Activated CD8-positive, alpha-beta memory T cell treated with anti-CD3 and anti-CD28 coated beads for 1 hour (primary cell): Measurements from ENCODE around the gene TLE5.
"Not testable (repeated sequence)": the region's sequence is repeated elsewhere in the genome, so short reads cannot be mapped to it uniquely, and the experiment has no call there.

Experiments used
- DNase-seq, 2 donors: peaks; one replicate each; pipeline ENCODE4 v3.0.0-alpha.2; 2020; ENCODE audit warnings: low read depth in 1 of 2; ENCODE audit errors: extremely low read depth in 1 of 2

The TLE5 gene

DNA sequence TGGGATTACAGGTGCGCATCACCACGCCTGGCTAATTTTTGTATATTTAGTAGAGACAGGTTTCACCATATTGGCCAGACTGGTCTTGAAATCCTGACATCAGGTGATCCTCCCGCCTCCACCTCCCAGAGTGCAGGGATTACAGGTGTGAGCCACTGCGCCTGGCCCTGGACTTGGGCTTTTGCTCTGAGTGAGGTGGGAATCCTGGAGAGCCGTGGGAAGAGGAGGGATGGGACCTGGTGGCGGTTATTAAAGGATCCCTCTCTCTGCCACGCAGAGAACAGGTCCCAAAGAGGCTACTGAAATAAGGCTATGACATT lies 1.7 kb upstream of the TLE5 start:
- DNase-seq: no peak

DNA sequence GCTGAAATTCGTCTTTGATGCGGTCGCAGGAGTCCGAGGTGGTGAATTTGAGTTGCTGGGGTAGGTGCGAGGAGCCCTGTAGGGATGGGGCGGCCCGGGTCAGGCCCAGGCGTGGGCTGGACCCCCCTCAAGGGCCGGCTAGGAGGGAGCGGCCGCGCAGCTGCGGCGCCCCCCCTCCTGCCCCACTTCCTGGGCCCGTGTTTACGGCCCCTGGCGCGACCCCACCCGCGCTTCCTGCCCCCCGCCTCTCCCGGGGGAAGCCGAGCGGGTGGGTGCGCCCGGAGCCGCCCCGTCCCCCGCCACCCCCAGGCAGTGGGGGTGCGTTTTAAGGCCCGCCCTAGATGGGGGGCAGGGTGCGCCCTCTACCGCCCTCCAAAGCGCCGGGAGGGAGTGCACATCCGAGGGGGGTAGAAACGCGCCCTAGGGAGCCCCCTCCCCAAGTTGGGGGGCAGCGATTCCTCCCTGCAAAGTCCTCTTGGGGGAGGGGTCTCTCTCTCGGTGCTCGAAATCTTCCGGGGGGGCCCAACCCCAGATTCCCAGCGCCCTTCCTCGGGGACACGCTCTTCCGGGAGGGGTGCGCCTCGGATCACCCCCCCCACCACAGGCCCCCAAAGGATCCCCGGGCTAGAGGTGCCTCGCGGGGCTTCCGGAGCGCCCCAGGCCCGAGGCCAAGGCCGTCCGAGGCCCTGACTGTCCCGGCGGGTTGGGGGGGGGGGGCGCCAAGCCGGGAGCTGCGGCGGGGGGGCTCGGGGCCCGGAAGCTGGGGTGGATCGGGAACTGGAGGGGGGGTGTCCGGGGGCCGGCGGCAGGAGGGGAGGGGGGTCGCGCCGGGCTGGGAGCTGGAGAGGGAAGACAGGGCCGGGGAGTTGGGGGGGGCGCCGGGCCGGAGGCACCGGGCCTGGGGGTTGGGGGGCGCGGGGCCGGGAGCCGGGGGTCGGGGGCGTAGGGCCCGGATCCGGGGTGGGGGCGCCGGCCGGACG lies 823 bp downstream of the TLE5 start:
- peak; percentile 40 to 68 for DNase-seq

DNA sequence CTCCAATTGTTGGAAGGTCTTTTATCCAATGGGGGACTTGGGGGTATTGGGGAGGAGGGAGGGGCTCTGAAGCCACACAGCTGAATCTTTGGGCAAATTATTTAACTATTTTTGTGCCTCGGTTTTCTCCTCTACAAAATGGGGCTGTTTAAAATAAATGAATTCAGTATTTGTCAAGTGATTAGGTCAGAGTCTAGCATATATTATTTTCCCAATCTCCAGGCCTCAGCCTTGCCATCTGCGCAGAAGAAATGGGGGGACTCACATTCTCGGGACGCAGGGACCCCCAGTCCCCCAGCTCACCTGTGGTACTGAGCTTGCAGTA lies 1.5 kb downstream of the TLE5 start:
- no peak for DNase-seq

DNA sequence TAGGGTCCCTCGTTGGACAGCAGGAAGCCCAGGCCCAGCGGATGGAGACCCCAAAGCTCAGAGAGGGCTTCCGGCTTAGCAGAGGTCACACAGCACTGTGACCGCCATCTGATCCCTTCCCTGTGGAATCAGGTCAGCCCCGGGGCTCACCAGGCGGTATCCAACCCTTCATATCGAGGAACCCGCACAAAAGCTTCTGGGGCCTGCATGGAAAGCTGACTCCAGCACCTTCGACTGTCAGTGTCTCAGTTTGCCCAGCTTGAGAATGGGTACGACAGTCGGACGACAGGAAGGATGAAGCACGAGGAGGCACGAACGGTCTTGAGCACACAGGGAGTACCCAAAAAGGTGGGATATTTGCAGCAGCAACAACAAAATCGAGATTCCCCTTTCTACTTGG lies 2.6 kb downstream of the TLE5 start:
- no peak for DNase-seq

DNA sequence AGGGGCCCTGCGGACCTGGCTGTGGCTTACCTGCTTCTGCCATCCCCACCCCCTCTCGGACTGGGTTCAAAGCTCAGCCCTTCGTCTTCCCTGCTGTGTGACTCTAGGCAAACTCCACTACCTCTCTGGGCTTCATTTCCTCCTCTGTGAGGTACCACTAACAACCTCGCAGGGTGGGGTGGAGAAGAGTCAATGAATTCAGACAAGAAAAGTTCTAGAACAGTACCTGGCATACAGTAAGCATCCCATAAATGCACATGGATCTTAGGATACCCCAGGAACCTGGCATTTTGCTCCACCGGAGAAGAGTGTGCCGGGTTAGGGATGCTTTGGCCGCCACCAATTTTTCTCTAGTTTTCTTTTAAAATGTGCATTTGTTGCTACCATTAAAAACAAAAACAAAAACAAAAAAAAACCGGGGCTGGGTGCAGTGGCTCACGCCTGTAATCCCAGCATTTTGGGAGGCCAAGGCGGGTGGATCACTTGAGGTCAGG lies 3.4 kb downstream of the TLE5 start:
- no peak for DNase-seq

DNA sequence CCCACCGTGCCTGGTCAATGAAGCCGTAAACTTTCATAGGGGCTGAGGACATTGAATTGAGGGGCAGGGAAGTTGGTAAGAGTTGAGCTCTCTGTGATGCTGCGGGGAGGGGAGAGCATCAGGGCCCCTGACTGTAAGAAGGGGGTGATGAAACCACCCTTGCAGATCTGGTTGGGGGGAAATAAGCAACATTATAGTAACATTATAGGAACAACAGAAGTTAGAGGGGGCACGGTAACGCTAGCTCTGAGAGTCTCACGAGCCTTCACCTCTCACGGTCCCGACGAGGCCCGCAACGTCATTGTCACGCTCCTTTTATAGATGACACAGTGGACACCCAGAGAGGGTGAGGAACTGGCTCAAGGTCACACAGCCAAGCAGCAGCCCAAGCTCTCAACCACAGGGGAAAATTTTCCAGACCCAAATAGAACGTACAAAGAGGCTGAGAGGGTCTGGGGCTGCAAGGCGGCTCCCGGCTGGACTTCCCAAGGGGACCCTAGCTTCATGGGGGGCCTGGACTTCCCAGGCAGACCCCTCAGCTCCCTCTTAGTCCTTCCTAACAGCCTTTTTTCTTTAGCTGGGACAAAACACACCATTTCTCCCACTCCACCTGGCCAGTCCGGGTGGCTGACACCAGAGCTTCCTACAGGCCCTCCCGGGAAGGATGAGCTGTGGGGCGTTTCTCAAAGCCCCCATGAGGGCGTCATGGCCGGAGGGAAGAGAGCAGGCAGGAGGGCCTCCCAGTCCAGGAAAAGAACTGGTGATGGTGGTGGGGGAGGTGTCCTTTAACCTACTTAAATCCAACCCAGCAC lies 4.1 kb downstream of the TLE5 start:
- no peak for DNase-seq

DNA sequence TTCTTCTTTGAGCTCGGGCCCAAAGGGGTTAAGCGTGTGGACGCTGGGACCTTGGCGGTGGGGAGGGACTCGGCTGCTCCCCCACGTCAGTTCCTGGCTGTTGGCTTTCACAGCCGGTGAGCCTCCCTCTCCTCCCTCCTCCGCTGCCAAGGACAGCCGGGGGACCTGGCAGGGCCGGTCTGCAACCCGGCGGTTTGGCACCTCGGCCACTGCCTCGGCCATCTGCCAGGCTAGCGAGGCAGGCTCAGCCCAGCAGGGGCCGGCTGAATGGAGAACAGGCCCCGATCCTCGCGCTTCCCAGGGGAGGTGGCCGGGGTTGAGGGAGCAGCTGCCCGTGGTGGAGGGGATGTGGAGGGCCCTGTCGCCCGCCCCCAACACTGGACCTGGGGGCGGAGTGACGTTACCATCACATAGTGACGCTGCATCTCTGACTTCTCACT lies 5.0 kb downstream of the TLE5 start:
- DNase-seq: no peak

DNA sequence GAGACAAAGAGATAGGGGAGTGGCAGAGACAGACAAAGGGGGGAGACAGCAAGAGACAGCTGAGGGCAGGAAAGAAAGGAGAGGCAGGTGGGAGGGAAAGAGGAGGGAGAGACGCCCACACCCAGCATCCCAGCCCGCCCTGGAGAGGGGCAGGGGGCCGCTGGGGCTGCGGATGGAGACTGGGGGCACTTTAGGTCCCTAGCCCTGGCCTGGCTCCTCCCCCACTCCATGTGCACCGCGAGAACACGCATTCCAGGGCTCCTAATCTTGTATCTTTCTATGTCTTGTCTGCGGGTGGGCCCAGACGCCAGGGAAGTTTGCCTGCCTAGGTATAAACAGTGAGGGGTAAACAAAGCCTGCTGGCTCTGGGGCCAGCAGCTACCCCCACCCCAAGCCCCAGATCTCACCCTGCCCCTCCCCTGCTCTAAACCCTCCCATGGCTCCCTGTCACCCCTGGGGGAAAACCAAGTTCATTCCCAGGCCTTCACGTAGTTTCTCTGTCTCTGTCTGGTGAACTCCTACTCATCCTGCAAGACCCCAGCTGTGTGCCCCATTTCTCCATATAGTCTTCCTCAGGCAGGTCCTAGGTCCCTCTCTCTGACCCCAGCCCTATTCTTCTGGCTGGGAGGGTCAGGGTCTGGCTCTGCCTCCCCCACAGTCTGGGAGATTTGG lies 5.7 kb downstream of the TLE5 start:
- DNase-seq: no peak

DNA sequence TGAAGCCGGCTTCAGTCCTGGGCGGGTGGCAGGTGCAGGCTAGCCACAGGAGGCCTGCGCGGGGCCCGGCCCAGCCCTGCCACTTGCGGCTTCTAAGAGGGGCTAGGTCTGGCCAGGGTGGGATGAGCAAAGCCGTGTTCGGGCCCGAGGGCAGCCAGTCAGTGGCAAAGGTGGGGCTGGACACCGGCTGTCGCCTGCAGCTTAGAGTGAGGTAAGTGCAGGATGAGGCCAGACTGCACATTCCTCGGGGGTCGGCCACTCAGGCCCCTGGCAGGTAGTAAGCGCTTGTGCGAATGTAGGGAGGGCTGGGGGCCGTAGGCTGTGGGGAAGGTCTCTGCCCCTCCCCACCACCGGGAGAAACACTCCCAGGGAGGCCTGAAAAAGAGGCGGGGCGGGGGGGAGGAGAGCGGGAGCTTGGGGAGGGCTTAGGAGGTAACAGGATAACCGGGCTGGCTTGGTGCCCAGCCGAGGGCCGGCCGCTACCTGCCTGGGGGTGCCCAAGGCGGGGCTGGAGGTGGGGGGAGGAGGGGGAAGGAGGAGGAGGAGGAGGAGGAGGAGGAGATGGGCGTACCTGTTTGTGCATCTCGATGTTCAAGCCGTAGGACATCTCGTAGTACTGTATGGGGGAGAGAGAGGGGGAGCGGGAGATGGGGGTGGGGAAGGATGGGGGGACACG lies 6.4 kb downstream of the TLE5 start:
- no peak for DNase-seq

DNA sequence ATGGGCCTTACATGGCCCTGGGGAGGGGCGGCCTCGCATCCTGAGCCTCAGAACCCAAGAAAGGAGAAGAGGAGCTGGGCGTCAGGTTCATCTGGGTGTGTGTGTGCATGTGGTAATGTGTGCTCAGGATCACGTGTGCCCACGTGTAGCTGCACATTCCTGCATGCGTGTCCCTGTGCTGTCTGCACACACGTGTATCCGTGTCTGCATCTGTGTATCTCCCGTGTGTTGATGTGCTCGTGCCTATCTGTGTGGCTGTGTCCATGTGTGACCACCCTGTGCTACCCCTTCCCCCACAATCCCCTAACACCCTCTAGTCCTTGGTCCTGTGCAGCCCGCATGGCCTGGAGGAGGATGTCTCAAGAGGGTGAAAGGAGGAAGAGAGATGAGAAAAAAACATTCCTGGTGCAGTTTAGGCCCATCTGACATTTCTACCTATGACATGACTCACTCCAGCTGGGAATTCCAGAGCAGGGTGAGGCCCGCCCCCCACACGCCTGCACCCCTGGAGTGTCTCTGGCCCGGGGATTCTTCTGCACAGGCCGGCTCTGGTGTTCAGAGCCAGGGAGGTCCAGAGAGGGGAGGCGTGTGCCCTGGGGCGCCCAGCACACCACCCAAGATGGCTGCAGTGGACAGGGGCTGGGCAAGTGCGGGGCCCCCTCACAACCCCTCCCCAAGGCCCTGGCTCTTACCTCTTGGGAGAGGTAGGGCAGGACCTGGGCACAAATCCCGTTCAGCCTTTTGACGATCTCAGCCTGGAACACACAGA lies 7.1 kb downstream of the TLE5 start:
- no peak for DNase-seq

DNA sequence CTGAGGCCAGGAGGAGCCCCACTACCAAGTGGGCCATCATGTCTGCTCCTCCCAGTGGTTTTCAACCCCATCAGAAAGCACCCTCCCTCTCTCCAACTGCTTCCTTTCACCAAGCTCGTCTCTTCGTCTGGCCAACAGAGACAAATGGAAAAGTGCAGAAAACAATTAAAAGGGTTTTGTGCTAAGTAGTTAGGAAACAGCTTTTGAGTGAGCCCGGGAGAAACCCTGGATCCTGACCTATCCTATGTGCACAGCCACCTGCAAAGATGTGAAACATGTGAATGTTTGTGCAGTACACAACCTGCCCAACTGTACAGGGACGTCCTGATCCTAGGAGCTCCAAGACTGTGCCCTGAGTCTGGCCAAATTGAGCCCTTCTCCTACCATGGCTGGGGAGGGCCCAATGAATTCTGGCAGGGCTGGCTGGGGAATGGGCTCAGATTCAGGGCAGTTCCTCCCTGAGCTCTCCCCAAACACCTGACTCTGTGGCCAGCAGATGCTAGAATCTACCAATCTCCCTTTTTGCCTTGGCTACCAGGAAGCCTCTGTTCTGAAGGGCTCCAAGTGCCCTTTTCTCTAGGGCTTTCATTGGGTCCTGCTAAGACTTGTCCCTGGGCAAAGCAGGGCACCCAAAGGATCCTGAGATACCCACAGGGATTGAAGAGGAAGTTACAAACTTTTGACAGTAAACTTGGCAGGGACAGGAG lies 7.9 kb downstream of the TLE5 start:
- no peak for DNase-seq

DNA sequence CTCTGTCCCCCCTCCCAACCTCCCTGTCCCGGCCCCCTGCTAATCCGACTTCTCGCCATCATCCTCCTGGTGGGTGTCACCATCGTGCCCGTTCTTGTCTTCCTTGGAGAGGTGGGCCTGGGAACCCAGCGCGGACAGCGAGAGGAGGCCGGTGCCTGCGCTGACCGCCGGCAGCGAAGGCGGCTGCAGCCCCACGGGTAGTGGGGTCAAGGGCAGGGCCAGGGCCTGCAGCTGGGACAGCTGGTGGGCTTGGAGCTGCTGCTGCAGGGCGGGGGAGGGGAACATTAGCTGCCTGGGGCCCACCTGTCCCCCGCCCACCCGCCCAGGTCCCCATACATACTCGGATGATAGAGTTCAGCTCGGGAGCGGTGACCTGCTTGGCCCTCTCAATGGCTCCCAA lies 8.5 kb downstream of the TLE5 start:
- no peak for DNase-seq

DNA sequence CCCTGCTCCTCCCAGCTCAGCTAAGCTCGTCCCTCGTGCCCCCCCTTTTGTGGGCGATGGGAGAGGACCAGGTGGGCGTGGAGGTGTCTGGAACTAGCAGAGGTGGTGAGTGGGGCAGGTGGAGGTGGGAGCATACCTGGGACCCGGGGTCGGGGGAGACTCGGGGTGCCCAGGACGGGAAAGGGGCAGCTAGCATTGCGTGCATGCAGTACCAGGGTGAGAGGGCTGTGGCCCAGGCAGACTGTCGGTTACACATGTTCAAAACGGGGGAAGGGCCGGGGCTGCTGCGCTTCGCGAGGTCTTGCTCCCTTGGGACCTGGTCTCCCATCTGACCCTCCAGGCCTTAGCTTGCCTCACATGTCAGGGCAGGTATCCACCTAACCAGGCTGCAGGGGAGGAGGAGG lies 9.1 kb downstream of the TLE5 start:
- no peak for DNase-seq

DNA sequence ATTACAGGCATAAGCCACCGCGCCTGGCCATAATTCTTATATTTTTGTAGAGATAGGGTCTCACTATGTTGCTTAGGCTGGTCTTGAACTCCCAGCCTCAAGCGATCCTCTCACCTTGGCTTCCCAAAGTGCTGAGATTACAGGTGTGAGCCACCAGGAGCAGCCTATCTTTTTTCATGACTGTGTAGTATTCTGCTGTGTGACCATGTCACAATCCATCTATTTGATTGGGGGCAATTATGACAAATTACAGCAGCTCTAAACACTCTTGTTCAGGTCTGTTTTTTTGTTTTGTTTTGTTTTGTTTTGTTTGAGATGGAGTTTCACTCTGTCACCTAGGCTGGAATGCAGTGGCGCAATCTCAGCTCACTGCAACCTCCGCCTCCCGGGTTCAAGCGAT lies 12.3 kb downstream of the TLE5 start:
- DNase-seq: not testable (repeated sequence)

DNA sequence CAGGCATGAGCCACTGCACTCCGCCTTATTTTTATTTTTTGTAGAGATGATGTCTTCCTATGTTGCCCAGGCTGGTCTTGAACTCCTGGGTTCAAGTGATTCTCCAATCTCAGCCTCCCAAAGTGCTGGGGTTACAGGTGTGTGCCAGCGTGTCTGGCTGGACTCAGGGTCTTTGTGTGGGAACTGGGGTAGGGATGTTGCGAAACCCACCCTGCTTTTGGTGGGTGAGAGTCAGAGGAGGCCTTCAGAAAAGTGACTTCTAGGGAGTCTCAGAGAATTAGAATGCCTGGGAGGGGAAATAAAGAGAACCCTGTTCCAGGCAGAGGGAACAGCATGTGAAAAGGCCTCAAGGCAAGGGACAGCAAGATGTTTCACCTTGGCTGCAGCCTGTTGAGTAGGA lies 13.2 kb downstream of the TLE5 start:
- DNase-seq: no peak

DNA sequence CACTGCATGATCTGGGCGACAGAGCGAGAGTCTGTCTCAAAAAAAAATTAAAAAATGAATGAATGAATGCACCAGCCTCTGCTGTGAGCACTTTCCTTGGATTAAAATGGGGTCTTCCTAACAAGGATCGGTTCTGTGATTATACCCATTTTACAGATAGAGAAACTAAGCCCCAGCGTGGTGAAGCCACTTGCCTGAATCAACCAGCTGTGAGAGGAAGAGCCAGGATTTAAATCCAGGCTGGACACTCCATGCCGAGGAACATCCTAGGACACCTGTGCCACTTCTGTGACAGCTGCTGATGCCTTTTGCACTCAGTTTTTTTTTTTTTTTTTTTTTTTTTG lies 14.1 kb downstream of the TLE5 start:
- no peak for DNase-seq

DNA sequence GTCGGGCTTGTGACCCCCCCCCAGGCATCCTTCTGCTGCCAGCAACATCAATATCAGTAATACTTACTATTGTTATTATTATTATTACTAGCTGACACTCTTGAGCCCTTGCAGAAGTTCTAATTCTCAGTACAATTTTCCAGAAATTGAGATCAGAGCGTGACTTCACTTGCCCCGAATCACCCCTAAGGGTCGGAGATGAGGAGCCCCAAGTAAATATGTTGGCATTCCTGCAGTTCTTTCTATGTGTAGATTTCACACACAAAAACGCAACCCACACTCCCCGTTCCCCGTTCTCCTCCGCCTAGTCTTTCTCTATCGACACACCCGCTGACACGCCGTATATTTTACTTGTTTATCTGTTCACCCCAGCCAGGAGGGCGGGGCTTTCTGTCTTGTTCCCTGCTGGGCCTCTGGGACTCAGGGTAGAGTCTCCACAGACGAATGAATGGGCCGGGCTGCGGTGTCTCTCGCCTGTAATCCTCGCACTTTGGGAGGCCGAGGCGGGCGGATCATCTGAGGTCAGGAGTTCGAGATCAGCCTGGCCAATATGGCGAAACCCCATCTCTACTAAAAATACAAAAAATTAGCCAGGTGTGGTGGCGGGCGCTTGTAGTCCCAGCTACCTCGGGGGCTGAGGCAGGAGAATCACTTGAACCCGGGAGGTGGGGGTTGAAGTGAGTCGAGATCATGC lies 14.7 kb downstream of the TLE5 start:
- DNase-seq: peak; percentile 37

DNA sequence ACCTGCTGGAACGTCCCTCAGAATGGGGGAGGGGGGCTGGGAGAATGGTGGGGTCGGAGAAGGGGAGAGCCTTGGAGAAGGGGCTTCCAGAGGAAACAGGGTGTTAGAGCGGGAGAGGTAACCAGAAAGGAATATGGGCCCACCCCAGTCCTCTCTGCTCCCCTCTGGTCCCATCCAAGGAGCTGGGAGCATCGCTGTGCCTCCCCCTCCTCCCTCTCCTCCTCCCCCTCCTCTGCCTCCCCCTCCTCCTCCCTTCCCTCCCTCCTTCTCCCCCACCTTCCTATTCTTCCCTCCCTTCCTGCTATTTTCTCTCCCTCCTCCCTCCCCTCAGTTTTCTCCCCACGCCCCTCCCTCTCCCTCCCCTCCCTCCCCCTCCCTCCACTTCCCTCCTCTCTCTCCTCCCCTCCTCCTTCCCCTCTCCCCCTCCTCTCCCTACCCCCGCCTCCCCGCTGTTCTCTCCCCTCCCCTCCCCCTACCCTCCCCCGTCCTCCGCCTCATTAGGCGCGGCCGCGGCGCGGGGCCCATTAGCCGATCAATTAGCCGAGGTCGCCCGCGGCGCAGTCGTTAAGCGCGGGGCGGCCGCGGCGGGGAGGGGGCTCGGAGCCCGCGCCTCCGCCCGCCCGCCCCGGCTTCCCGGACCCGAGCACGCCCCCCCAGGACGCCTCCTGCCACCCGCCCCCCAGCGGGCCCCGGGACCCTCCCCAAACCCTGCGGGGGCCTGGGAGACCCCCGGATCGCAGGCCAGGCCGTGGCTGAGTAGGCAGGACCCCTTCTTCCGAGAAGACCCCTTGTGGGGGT lies 15.4 kb downstream of the TLE5 start:
- no peak for DNase-seq
